Ovary (tissue), 3 donors: ENCODE measurements around the gene MICAL2.

Experiments
- EP300 ChIP-seq: sonication (generic); formaldehyde crosslinking; IDR thresholded peaks from one replicate; pipeline ENCODE4 v1.6.1; 2017; ENCODE audit warnings: antibody characterized with exemption
- POLR2A ChIP-seq: fragments of 450-650 bp; IDR thresholded peaks from one replicate; pipeline ENCODE4 v1.6.1; 2017; ENCODE audit warnings: antibody characterized with exemption, mild to moderate bottlenecking, moderate library complexity
- TF ChIP-seq, protein P1 (sequence below), 3 donors: fragments of 450-650 bp in 2 of 3; fragments of 200-600 bp in 1 of 3; IDR thresholded peaks; one replicate each; pipeline versions ENCODE4 v1.5.1 to v1.8.0; 2016 to 2022; ENCODE audit warnings: antibody characterized with exemption in 3 of 3, mild to moderate bottlenecking in 1 of 3
- donor health status: DM: no; HTN: no; CAD: no.

DNA sequence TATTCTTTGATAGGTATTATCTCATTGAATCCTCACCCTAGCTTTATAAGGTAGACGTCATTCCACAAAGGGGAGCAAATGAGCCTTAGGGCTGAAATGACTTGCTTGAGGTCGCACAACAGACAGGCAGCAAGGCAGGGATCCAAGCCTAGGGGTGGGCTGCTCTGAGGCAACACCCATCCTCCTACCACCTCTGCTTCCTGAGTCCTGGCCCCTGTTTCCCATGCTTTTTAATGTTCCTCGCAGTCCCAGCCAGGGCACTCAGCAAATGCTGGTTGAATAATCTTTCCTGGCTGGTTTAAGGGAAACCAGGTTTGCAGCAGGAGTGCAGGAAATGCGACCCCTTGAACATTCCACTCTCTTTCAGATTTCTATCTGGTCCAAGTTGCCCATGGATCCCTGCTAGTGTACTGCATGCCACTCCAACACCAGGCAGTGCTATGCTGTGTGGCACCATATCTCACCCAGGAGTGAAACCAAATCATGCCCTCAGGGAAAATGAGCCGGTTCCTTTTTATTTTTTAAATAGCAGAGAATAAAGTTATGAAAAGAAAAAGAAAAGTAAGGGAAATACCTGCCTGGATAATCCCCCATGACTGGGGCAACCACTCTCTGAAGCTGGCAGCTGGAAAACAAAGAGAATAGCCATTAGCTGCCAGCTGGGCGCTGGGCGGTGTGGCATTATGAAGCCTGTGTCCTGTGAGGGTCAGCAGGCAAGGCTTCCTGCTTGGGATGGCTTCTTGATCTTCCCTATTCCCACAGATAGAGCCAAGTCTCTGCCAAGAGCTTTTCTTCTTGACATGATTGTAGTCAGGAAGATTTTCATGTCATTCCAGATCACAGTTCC, 21.8 kb downstream of the MICAL2 start:
- TF ChIP-seq, protein P1, sequence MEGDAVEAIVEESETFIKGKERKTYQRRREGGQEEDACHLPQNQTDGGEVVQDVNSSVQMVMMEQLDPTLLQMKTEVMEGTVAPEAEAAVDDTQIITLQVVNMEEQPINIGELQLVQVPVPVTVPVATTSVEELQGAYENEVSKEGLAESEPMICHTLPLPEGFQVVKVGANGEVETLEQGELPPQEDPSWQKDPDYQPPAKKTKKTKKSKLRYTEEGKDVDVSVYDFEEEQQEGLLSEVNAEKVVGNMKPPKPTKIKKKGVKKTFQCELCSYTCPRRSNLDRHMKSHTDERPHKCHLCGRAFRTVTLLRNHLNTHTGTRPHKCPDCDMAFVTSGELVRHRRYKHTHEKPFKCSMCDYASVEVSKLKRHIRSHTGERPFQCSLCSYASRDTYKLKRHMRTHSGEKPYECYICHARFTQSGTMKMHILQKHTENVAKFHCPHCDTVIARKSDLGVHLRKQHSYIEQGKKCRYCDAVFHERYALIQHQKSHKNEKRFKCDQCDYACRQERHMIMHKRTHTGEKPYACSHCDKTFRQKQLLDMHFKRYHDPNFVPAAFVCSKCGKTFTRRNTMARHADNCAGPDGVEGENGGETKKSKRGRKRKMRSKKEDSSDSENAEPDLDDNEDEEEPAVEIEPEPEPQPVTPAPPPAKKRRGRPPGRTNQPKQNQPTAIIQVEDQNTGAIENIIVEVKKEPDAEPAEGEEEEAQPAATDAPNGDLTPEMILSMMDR (IDR thresholded peaks at IDR 0.05), result no peak
- TF ChIP-seq POLR2A (no peak), EP300 (no peak)
